ENCODE data around the gene TSPAN16. TPM values are rescaled to one million over a fixed set of nuclear protein-coding genes. Genes with fewer than 3 reads are reported as not detected.
A peak's percentile ranks its signal among the peaks of the same experiment; 100 is the strongest.

TSPAN16 gene
- total RNA-seq, 3 donors from 2014 or later (not counting 1 experiment from before 2014, with no cell fraction given): not detected

- Mint-ChIP-seq H3K27me3 (ENCODE audit: low read depth in 2 of 2) (peaks cover 8 to 11% of the 10 kb centered on the region in 2 donors), H3K4me3 (no peak overlapping the region), H3K4me1 (peaks cover 0 to 10% of the 10 kb centered on the region in 2 donors), H3K27ac (no peak overlapping the region), H3K9me3 (no peaks in the 10 kb centered on the region), H3K36me3 (no peaks in the 10 kb centered on the region)
- Histone ChIP-seq H3K4me1 (ENCODE audit: control insufficient read depth, insufficient read depth, low read length) (peaks cover 10% of the 10 kb centered on the region), H3K27ac (ENCODE audit: low read length) (no peak overlapping the region), H3K27me3 (ENCODE audit: control insufficient read depth, insufficient read depth, low read length) (no peaks in the 10 kb centered on the region), H3K4me3 (ENCODE audit: low read length) (no peak overlapping the region), H3K9me3 (ENCODE audit: control insufficient read depth, insufficient read depth, low read length) (no peaks in the 10 kb centered on the region), H3K36me3 (ENCODE audit: control insufficient read depth, insufficient read depth, low read length) (no peaks in the 10 kb centered on the region)
- TF ChIP-seq, protein P1, sequence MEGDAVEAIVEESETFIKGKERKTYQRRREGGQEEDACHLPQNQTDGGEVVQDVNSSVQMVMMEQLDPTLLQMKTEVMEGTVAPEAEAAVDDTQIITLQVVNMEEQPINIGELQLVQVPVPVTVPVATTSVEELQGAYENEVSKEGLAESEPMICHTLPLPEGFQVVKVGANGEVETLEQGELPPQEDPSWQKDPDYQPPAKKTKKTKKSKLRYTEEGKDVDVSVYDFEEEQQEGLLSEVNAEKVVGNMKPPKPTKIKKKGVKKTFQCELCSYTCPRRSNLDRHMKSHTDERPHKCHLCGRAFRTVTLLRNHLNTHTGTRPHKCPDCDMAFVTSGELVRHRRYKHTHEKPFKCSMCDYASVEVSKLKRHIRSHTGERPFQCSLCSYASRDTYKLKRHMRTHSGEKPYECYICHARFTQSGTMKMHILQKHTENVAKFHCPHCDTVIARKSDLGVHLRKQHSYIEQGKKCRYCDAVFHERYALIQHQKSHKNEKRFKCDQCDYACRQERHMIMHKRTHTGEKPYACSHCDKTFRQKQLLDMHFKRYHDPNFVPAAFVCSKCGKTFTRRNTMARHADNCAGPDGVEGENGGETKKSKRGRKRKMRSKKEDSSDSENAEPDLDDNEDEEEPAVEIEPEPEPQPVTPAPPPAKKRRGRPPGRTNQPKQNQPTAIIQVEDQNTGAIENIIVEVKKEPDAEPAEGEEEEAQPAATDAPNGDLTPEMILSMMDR (IDR thresholded peaks at IDR 0.05): peak; percentile 90
- peak; percentile 94 to 100 (median 99) for ATAC-seq
- intact Hi-C loops (cut with micrococcal nuclease): loop anchor here (1.0 to 5.0 kb wide), 4 partner anchors 88 to 294 kb away; no protein-coding TSS in a partner anchor
- WGBS (ENCODE audit: insufficient coverage): 7% methylated on average over 41 of the region's 41 CpGs
- DNase-seq: peak; percentile 77 to 81
Measured at GRCh38 chr19:11293433-11294389, 2.2 kb upstream of the TSPAN16 start.

GRCh38 chr19:11295180-11295579 lies 780 bp upstream of the TSPAN16 start:
- intact Hi-C loops (cut with micrococcal nuclease): no loop called here
- 91% methylated on average over 4 of the region's 4 CpGs for WGBS (ENCODE audit: insufficient coverage)
- no peaks in the 10 kb centered on the region for H3K9me3 ChIP-seq (ENCODE audit: control insufficient read depth, insufficient read depth, low read length)
- peaks cover 10% of the 10 kb centered on the region for H3K4me1 ChIP-seq (ENCODE audit: control insufficient read depth, insufficient read depth, low read length)
- H3K27ac Mint-ChIP-seq: no peak overlapping the region
- DNase-seq: no peak
- no peaks in the 10 kb centered on the region for H3K36me3 ChIP-seq (ENCODE audit: control insufficient read depth, insufficient read depth, low read length)
- H3K27ac ChIP-seq (ENCODE audit: low read length): no peak overlapping the region
- TF ChIP-seq, protein P1 (IDR thresholded peaks at IDR 0.05): no peak
- H3K27me3 Mint-ChIP-seq (ENCODE audit: low read depth in 2 of 2): peaks cover 5 to 8% of the 10 kb centered on the region in 2 donors
- no peaks in the 10 kb centered on the region for H3K36me3 Mint-ChIP-seq
- peaks cover 0 to 10% of the 10 kb centered on the region in 2 donors for H3K4me1 Mint-ChIP-seq
- no peaks in the 10 kb centered on the region for H3K9me3 Mint-ChIP-seq
- no peak overlapping the region for H3K4me3 ChIP-seq (ENCODE audit: low read length)
- ATAC-seq: no peak
- no peak overlapping the region for H3K4me3 Mint-ChIP-seq
- no peaks in the 10 kb centered on the region for H3K27me3 ChIP-seq (ENCODE audit: control insufficient read depth, insufficient read depth, low read length)

- Mint-ChIP-seq H3K27me3 (ENCODE audit: low read depth in 2 of 2) (peaks cover 8 to 12% of the 10 kb centered on the region in 2 donors), H3K27ac (no peak overlapping the region), H3K36me3 (no peaks in the 10 kb centered on the region), H3K9me3 (no peaks in the 10 kb centered on the region), H3K4me3 (no peak overlapping the region), H3K4me1 (peaks cover 0 to 10% of the 10 kb centered on the region in 2 donors)
- no peaks in the 10 kb centered on the region for H3K36me3 ChIP-seq (ENCODE audit: control insufficient read depth, insufficient read depth, low read length)
- no peak for DNase-seq
- 77% methylated on average over 7 of the region's 7 CpGs for WGBS (ENCODE audit: insufficient coverage)
- H3K27ac ChIP-seq (ENCODE audit: low read length): no peak overlapping the region
- intact Hi-C loops (cut with micrococcal nuclease): no loop called here
- no peak overlapping the region for H3K4me3 ChIP-seq (ENCODE audit: low read length)
- no peak for ATAC-seq
- TF ChIP-seq, protein P1 (IDR thresholded peaks at IDR 0.05): no peak
- no peaks in the 10 kb centered on the region for H3K27me3 ChIP-seq (ENCODE audit: control insufficient read depth, insufficient read depth, low read length)
- H3K4me1 ChIP-seq (ENCODE audit: control insufficient read depth, insufficient read depth, low read length): peaks cover 10% of the 10 kb centered on the region
- H3K9me3 ChIP-seq (ENCODE audit: control insufficient read depth, insufficient read depth, low read length): no peaks in the 10 kb centered on the region
Measured at GRCh38 chr19:11296264-11296663, 304 bp downstream of the TSPAN16 start.

Measured in natural killer cell (primary cell).